Measurements from ENCODE around the gene SLC50A1.

Gene SLC50A1

DNA sequence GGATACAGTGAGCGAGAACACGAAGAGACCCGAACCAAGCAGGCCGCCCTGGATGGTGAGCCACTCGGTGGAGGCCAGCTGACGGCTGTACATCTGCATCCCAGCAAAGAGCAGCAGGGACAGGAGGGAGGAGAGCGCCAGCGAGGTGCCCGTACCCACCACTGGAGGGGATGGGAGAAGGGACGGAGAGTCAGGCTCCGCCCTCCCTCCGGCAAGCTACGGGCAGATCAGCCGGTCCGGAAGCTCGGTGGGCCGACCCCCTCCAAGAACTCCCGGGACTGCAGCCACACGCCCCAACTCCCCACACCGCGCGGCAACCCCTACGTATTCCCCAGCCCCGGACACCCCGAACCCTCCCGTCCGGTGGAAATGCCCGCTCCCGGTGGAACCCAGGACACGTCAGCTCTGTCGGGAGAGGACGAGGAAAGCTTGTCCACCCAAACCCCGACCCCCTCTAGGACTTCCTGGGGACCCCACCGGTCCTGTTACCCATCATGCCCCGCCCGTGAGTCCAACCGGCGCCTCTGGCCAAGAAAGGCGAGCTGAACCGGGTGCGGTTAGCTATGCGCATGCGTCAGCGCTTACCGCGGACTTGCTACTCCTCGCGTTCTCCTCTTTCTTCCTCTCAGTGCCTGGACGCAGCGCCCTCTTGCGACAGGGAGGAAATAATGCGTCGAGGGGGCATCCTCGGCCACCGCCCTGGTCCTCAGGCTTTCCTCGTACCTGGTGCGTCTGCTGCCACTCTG lies 37.3 kb downstream of the SLC50A1 start, which contains the start of gene KRTCAP2:
KRTCAP2 (minus strand) TSS at position 573 of the 746 bp plus-strand sequence; CDS start at position 493, 80 bp downstream.
- DNase-seq = peak; percentile 96

DNA sequence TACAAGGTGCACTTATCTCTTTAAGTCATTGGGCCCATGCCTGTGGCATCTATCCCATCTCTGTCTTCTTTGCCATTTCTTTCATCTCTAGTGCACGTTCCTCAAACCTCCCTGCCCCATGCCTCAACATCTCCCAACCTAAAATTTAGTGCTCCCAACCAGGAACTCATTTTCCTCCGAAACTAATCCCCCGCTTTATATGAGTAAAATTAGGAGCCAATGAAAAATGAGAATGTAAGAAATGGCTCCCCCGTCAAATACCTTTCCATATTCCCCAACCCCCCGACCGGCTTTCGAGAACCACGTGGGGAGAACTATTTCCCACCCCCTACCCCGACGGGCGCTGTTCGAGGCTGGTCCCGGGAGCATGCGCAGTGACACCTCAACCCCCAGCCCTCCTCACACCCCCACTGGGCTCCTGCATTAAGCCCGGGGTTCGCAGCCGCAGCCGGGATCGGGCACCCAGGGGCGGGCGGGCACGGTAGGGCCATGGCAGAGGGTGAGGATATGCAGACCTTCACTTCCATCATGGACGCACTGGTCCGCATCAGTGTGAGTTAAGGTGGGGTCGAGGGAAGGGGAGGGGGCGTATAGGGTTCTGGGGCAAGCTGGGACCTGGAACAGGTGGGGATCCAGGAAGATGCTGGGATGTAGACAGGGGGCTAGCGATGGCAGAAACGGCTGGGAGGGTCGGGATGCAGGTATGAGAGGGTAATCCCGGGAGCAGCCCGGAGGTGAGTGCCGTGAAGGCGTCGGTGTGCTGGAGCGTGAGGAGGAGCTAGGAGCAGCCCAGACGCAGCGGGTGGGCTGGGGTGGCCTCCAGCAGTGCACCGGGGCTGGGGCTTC lies 38.0 kb downstream of the SLC50A1 start, which contains the start of gene TRIM46:
TRIM46 (plus strand) TSS at position 372 of the 846 bp plus-strand sequence; CDS start at position 490, 118 bp downstream.
- DNase-seq = peak; percentile 72

DNA sequence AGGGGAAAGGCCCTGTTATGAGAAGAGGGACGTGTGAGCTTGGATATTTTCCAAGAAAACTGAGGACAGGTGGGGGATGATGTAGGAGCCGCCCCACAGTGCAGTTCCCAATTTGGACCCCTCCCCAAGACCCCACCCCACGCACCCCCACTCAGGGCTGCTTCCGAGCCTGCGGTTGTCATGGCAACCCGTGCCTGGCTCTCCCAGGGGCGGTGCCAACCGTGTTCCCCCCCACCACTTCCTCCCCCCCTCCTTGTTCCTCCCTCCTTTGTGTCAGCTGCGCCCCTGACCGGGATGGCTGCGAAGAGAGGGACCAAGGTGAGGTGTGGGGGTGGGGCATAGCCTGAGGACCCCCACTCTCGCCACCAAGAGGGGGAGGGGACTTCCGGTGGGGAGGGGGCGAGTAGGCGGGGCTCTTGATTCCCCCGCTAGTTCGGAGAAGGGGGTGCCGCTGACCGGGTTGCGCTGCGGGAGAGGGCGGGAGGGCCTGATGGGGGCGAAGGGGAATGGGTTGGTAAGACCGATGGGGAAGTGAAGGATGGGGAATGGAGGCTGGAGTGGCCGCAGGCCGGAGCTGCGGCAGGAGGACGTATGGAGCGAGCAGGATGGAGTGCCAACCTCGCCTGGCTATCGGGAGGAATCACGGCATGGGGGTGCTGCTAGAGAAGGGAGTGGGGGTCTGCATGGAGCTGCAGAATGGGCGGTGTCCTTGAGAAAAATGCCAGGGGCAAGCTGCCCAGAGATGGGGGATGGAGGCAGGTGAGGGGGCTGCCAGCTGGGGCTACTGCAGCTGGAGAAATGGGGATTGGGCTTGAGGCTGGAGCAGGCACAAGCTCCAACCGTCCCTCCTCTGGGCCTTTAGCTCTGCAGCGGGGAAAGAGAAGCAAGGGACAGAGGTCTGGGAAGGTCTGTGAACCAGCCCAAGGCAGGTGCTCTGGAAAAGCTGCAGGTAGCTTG lies 39.0 kb downstream of the SLC50A1 start:
- peak; percentile 41 for DNase-seq

DNA sequence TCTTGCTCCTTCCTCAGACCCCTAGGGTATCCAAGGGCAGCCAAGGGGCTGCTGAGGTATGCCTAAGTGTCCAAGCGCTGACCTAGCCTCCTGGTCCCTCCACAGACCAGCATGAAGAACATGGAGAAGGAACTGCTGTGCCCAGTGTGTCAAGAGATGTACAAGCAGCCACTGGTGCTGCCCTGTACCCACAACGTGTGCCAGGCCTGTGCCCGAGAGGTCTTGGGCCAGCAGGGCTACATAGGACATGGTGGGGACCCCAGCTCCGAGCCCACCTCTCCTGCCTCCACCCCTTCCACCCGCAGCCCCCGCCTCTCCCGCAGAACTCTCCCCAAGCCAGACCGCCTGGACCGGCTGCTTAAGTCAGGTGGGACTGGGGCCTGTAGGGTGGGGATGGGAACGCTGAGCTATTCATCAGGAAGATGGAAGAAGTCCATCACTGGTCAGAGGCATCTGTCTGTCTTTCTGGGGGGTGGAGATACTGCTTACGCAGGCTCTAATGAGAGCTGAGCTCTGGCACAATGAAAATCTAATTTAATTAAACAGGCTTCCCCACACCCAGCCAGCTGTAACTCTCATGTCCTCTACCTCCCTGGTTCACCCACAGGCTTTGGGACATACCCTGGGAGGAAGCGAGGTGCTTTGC lies 39.8 kb downstream of the SLC50A1 start:
- no peak for DNase-seq

DNA sequence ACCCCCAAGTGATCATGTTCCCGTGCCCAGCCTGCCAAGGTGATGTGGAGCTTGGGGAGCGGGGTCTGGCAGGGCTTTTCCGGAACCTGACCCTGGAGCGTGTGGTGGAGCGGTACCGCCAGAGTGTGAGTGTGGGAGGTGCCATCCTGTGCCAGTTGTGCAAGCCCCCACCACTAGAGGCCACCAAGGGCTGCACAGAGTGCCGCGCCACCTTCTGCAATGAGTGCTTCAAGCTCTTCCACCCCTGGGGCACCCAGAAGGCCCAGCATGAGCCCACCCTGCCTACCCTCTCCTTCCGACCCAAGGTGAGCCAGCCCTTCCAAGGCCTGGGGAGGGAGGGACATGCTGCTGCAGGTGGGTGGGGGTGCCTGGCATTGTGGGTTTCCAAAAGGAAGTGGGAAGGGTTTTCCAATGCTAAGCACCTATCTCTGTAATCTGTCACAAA lies 40.3 kb downstream of the SLC50A1 start:
- DNase-seq = no peak

DNA sequence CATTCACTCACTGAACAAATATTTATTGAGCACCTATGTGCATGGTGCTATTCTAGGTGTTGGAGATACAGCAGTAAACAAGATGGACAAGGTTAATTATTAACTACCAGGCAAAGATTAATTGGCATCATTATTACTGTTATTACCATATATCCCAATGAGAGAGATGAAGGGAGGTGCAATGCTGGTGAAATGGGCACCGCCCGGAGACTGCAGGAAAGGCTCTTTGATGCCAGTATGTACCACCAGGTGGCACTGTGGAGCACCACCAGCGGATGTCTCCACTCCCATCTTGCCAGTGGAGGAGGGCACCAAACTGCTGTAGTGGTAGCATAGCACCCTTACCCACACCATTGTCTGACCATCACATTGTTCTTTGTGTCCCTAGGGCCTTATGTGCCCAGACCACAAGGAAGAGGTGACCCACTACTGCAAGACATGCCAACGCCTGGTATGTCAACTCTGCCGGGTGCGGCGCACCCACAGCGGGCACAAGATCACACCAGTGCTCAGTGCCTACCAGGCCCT lies 41.0 kb downstream of the SLC50A1 start:
- peak; percentile 75 for DNase-seq

DNA sequence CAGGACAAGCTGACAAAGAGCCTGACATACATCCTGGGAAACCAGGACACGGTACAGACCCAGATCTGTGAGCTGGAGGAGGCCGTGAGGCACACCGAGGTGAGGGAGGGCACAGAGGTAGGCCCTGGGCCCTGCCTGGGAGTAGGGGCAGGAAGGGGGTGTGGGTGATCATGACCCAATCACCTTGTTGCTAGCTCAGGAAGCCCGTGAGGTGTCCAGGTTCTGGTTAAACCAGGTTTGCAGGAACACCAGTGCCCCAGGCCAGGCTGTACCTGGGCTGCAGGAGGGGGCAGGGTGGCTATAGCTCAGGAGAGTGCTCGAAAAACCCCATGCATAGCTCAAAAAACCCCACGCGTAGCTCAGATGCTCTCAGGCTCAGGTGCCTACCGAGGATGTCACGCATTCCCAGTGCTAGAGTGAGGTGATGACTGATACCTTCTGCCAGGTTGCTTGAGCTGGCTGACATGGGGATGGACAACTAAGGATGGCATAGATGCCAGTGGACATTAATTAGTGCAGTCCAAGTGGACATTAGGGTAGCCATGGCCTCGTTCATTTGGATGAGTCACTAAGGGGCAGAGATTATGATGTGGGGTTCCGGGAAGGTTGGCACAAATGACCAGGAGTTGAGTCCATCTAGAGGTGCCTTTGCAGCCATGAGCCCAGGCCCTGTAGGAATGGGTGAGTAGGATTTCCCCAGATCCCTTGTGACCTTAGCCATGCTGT lies 41.7 kb downstream of the SLC50A1 start:
- no peak for DNase-seq

DNA sequence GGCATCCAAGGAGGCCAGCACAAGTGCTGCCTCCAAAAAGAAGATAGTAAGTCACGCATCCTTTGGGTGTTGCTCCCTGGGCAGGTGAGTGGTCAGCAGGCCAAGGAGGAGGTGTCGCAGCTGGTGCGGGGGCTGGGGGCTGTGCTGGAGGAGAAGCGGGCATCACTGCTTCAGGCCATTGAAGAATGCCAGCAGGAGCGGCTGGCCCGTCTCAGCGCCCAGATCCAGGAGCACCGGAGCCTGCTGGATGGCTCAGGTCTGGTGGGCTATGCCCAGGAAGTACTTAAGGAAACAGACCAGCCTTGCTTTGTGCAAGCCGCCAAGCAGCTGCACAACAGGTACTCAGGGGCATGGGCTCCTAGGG lies 42.2 kb downstream of the SLC50A1 start:
- no peak for DNase-seq

DNA sequence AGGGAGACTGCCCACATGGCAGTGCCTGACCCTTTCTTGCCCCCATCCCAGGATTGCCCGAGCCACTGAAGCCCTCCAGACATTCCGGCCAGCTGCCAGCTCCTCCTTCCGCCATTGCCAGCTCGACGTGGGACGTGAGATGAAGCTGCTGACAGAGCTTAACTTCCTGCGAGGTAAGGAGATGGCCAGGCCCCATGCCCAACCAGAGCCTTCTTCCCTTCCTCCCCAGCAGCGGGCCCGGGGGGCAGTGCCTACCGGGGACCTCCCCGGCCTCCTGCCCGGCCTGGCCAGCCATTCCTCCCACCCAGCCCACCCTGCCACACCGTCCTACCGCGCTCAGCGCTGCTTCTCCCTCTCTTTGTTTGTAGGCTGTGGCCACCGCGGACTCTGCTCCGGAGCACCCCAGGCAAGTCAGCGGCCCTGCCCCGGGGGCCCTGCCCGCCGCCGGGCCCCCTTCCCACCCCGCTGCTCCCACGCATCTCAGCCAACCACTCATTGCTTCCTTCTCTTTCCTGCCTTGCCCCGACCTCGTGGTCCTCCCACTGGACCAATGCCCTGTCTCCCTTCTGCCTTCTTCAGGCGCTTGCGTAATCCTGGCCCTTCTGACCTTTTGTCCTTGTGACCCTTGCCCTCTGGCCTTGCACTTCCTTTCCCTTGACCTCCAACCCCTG lies 42.9 kb downstream of the SLC50A1 start:
- DNase-seq = no peak

DNA sequence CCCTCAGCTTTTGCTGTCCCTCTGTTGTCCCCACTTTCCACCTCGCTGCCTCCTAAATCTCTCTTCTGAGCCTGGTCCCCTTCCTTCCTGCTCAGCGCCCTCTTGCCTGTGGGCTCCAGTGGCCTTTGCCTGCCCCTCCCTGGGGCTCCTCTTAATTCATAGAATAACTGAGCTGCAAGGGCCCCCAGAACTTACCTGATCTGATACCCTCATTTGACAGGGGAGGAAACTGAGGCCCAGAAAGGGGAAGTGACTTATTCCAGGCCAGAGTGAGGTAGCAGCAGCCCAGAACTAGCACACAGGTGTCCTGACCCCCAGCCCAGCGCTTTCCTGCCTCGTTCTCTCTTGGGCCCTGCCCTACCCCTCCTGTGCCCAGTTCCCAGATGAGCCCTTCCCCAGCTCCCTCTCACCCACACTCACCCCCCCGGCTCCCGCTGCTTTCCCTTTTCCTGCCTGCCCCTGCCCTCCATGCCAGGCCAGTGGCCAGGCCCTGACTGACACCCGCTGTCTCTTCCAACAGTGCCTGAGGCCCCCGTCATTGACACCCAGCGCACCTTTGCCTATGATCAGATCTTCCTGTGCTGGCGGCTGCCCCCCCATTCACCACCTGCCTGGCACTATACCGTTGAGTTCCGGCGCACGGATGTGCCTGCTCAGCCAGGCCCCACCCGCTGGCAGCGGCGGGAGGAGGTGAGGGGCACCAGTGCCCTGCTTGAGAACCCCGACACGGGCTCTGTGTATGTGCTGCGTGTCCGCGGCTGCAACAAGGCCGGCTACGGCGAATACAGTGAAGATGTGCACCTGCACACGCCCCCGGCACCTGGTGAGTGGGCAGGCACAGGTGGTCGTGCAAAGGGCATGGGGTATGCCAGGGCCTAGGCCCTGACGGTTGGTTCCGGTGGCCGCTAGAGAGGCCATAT lies 43.7 kb downstream of the SLC50A1 start:
- no peak for DNase-seq

DNA sequence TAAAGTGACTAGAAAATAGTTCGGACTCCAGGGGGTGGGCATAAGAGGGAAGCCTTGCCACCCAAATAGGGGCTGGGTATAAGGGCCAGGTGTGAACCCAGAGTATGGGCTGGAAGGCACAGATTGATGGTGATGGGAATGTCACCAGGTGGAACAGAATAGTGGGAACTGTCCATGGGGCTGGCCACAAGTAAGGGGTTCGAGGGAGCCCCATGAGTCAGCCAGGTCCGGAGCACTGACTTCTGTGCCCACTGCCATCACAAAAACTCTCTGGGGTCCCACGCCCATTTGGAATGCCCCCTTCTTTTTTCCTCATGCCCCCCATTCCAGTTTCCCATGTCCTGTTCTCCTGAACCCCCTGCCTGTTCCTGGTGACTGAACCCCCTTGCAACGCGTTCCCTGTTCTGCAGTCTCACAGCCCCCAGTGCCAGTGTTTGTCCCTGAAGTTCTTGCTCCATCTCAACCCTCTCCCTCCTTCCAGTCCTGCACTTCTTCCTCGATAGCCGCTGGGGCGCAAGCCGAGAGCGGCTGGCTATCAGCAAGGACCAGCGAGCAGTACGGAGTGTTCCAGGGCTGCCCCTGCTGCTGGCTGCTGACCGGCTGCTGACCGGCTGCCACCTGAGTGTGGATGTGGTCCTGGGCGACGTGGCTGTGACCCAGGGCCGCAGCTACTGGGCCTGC lies 45.9 kb downstream of the SLC50A1 start:
- no peak for DNase-seq

DNA sequence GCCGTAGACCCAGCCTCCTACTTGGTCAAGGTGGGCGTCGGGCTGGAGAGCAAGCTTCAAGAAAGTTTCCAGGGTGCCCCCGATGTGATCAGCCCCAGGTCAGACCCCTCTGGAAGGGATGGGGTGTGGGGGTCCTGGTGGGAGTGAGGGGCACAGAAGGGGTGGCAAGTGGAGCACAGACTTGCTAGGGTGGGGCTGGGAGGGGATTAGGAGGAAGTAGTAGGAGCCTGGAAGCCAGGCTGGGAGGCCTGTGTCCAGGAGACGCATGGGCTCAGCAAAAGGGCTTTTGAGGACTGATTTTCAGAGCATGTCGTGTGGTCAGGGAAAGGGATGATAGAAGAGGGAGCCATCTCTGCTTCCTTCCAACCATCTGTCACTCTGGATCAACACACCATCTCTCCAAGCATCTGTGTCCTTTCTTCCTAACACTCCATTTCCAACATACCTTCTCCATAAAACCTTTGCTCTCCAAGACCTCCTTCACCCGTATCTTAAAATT lies 46.4 kb downstream of the SLC50A1 start:
- DNase-seq = no peak

DNA sequence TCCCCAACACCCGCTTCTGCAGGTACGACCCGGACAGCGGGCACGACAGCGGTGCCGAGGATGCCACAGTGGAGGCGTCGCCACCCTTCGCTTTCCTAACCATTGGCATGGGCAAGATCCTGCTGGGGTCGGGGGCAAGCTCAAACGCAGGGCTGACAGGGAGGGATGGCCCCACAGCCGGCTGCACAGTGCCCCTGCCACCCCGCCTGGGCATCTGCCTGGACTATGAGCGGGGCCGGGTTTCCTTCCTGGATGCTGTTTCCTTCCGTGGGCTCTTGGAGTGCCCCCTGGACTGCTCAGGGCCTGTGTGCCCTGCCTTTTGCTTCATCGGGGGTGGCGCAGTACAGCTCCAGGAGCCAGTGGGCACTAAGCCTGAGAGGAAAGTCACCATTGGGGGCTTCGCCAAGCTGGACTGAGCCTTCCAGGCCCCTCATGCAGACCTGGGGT lies 48.1 kb downstream of the SLC50A1 start:
- no peak for DNase-seq

DNA sequence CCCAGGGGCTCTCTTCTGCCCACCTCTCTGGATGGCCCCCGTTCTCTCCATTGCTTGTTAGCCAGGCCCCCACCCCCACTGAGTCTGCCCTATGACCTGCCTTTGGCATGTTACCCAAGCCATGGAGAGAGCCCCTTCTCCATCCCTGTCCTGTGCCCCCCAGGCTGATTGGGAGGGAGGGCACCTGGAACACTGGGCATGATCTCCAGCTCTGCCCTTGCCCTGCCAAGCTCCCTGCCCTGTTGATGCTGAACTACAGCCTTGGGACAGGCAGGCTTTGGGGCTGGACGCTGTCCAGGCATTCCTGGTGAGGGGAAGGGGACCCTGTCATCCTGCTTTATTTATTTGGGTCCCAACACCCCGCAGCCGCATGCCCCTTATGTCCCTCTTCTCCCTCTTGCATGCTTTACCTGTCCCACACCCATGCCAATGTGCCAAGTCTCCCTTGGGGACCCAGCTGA lies 48.7 kb downstream of the SLC50A1 start:
- DNase-seq = no peak

DNA sequence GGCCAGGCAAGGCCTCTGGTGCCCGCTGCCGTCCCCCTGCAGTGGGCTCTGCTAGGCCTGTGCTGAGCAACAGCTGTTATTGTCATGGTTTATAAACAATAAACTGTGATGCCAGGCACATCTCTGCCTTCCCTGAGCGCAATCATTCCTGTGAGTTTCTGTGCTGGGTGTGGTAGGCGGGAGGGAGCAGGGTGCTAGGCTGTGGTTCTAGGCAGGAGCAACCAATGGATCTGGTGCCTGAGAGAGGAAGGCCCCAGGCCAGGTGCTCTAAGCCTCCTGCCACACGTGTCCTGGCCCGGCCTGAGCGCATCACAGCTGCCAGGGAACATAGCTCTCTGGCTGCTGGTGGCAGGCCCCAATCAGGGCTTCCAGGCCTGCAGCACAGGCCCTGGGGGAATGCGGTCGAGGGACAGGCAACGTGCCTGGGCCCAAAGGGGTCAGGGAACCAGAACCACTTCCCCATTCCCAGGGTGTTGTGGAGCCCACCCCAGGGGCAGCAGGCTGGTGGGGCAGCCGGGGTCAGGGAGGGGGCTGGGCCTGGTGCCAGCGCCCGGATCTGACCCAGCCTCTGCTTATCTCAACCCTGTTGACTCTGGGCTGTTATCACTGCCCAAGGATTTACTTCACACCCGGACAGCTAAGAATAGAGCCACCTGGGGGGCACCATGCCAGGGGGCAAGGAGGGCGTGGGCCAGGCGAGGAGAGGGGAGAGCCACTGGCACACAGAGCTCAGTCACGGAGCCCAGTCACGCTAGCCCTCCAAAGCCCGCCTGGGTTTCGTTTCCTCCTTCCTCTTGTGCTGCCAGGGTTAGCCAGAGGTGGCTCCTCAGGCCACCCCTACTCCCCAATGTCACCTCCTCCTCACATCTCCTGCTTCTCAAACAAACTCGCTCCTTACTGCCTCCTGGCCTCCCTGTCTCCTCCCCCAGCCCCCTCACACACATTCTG lies 49.5 kb downstream of the SLC50A1 start:
- no peak for DNase-seq

DNA sequence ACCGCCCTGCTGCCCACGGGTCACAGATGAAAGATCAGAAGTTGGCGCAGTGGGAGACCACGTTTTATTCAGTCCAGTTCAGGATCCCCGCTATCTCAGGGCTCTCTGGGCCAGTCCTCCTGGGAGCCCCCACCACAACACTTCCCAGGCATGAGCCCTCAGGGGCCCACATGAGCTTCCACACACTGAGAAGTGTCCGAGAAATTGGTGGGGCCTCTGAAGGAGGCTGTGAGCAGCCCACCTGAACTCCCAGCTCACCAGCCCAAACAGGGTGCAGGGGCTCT lies 50.1 kb downstream of the SLC50A1 start:
- DNase-seq = no peak

DNA sequence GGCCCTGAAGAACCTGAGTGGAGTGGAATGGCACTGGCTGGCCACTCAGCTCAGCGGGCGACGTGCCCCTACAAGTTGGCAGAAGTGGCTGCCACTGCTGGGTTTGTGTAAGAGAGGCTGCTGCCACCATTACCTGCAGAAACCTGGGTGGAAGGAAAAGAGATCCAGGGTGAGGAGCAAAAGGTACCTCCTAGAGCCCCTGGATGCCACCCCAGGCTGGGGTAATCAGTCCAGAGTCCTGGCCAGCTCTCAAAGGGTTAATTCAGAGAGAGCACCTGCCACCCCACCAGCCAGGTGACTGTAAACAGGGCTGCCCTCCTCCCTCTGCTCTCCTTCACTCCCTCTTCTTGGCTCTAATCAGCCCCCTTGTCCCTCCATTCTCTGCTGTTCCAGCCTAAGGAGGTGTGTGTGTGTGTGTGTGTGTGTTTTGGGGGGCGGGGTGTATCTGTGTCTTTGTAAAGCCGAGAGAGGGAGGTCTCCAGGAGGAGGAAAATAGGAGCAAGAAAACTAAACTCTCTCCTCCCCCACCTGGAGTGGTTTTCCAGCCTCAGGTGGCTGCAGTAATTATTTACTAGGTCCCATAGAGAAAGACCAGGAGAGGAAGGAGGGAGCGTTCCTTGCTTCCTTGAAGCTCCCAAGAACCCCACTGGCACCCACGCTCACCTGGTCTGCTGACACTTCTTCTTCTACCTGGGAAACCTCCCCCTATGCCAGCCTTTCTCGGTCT lies 50.6 kb downstream of the SLC50A1 start:
- DNase-seq = no peak

All from EL (cell line).